HCT116 (cell line): Measurements from ENCODE around the gene SHCBP1L. TPM values are rescaled to one million over a fixed set of nuclear protein-coding genes. Genes with fewer than 3 reads are reported as not detected.

ENCODE experiments used
- ATAC-seq: fragments of 200-7000 bp; cut with Tn5 transposase; 2 replicates; pipeline ENCODE4 v1.9.1; 2020; ENCODE audit warnings: mild to moderate bottlenecking, moderate library complexity
- BruUV-seq: library from RNA; stranded (reverse); fragments of 400-500 nt; replicated peaks from 2 replicates; lab custom pipeline; 2021; lab: Mats Ljungman, UMichigan
- CTCF ChIA-PET: fragments of 300-600 bp; sonication (Branson Sonifier 250); formaldehyde crosslinking; loops from one replicate; lab custom pipeline; 2021; ENCODE audit warnings: antibody characterized with exemption; lab: Charles Lee
- POLR2A ChIA-PET: fragments of 300-600, 350-600 bp; sonication (Branson Sonifier 250); formaldehyde crosslinking; loops from one replicate; lab custom pipeline; 2021; ENCODE audit warnings: antibody characterized with exemption; lab: Charles Lee
- RAD21 ChIA-PET, 2 experiments: fragments of 300-600 bp; sonication (Branson Sonifier 250); formaldehyde crosslinking; loops; one replicate each; lab custom pipeline; 2023; ENCODE audit warnings: low total read pairs in 2 of 2; ENCODE audit not compliant: uncharacterized antibody in 2 of 2, unreplicated experiment in 2 of 2, low non-redundant PET in 1 of 2; lab: Charles Lee
- DNase-seq: peaks from one replicate; pipeline ENCODE4 v3.0.0-alpha.2; 2010; ENCODE audit warnings: low read depth, low spot score
- H2AFZ ChIP-seq: fragments of 200-600 bp; shearing (Covaris generic), sonication (generic); 2 replicates; pipeline ENCODE4 v1.6.1; 2017; ENCODE audit warnings: low read depth, mixed run types, mixed read lengths, antibody characterized with exemption, low read length; ENCODE audit not compliant: poor library complexity, severe bottlenecking
- H3K27ac ChIP-seq: 2 replicates; pipeline ENCODE4 v1.5.1; 2012; ENCODE audit warnings: low read depth, low read length
- H3K27me3 ChIP-seq: fragments of 200-600 bp; sonication (generic); 2 replicates; pipeline ENCODE4 v1.6.1; 2016; ENCODE audit warnings: mixed run types, low read length, mixed read lengths; ENCODE audit not compliant: insufficient read depth
- H3K36me3 ChIP-seq, 2 experiments: fragments of 200-500 bp in 1 of 2; fragments of 200-600 bp in 1 of 2; sonication (Bioruptor generic) in 1 of 2; sonication (generic) in 1 of 2; 2 replicates each; pipeline versions ENCODE4 v1.5.1 to v1.6.1; 2014 to 2016; ENCODE audit warnings: low read length in 2 of 2, inconsistent platforms in 1 of 2, mixed read lengths in 1 of 2, mixed run types in 1 of 2; ENCODE audit not compliant: insufficient read depth in 2 of 2, control insufficient read depth in 1 of 2
- H3K4me1 ChIP-seq, 2 experiments: fragments of 200-600 bp in 1 of 2; sonication (generic) in 1 of 2; 2 replicates each; pipeline versions ENCODE4 v1.5.1 to v1.6.1; 2012 to 2017; ENCODE audit warnings: low read length in 2 of 2, inconsistent platforms in 1 of 2, mild to moderate bottlenecking in 1 of 2, mixed read lengths in 1 of 2, mixed run types in 1 of 2, moderate library complexity in 1 of 2; ENCODE audit not compliant: insufficient read depth in 2 of 2, control insufficient read depth in 1 of 2
- H3K4me2 ChIP-seq: fragments of 200-600 bp; sonication (generic); 2 replicates; pipeline ENCODE4 v1.6.1; 2017; ENCODE audit warnings: mixed run types, low read length, mixed read lengths
- H3K4me3 ChIP-seq, 2 experiments: fragments of 200-600 bp in 1 of 2; sonication (generic) in 1 of 2; replicated peaks in 1 of 2; 2 replicates each; pipeline ENCODE4 v1.5.1; 2011 to 2016; ENCODE audit warnings: low read length in 2 of 2, control low read depth in 1 of 2, low read depth in 1 of 2, mild to moderate bottlenecking in 1 of 2, mixed read lengths in 1 of 2, mixed run types in 1 of 2
- H3K79me2 ChIP-seq: fragments of 200-600 bp; sonication (generic); 2 replicates; pipeline ENCODE4 v1.6.1; 2017; ENCODE audit warnings: mild to moderate bottlenecking, mixed run types, low read length, moderate library complexity, mixed read lengths; ENCODE audit not compliant: insufficient read depth
- H3K9ac ChIP-seq: fragments of 200-600 bp; sonication (generic); 2 replicates; pipeline ENCODE4 v1.6.1; 2016; ENCODE audit warnings: low read length, mixed read lengths
- H3K9me2 ChIP-seq: fragments of 200-600 bp; sonication (generic), shearing (Covaris generic); 2 replicates; pipeline ENCODE4 v1.6.1; 2017; ENCODE audit warnings: mixed run types, mild to moderate bottlenecking, moderate library complexity; ENCODE audit not compliant: insufficient read depth
- H3K9me3 ChIP-seq, 2 experiments: fragments of 200-500 bp in 1 of 2; fragments of 200-600 bp in 1 of 2; sonication (Bioruptor generic) in 1 of 2; sonication (generic) in 1 of 2; 2 replicates each; pipeline ENCODE4 v1.6.1; 2014 to 2017; ENCODE audit warnings: low read length in 2 of 2, mixed read lengths in 2 of 2, inconsistent platforms in 1 of 2, low read depth in 1 of 2, mild to moderate bottlenecking in 1 of 2, mixed run types in 1 of 2, moderate library complexity in 1 of 2; ENCODE audit not compliant: control insufficient read depth in 1 of 2, insufficient read depth in 1 of 2
- H4K20me1 ChIP-seq: fragments of 200-600 bp; sonication (generic), shearing (Covaris generic); 2 replicates; pipeline ENCODE4 v1.6.1; 2017; ENCODE audit warnings: mixed run types, mild to moderate bottlenecking, moderate library complexity; ENCODE audit not compliant: insufficient read depth
- EZH2phosphoT487 ChIP-seq: fragments of 200-600 bp; IDR thresholded peaks from 2 replicates; pipeline ENCODE4 v1.6.1; 2018; ENCODE audit warnings: antibody characterized with exemption, borderline replicate concordance
- JUND ChIP-seq: IDR thresholded peaks from 2 replicates; pipeline ENCODE4 v1.6.1; 2012
- SIN3A ChIP-seq: IDR thresholded peaks from 2 replicates; pipeline ENCODE4 v1.6.1; 2012; ENCODE audit warnings: low read depth
- intact Hi-C: fragments of 100-400 bp; cut with micrococcal nuclease; formaldehyde crosslinking; loops from 2 replicates; pipeline ENCODE4 v1.10.0; 2022
- total RNA-seq: library from RNA; stranded (reverse); gene quantifications from one replicate; pipeline ENCODE4 v1.2.1, GENCODE V29; 2021; ENCODE audit not compliant: unreplicated experiment
- TF ChIP-seq, protein P1 (sequence below): IDR thresholded peaks from 2 replicates; pipeline ENCODE4 v1.6.1; 2011; ENCODE audit warnings: mild to moderate bottlenecking, low read length, moderate library complexity; ENCODE audit not compliant: insufficient replicate concordance; ENCODE audit errors: extremely low read depth

Gene SHCBP1L
- total RNA-seq, 1 experiment from 2014 or later, result not detected

- TF ChIP-seq, protein P1, sequence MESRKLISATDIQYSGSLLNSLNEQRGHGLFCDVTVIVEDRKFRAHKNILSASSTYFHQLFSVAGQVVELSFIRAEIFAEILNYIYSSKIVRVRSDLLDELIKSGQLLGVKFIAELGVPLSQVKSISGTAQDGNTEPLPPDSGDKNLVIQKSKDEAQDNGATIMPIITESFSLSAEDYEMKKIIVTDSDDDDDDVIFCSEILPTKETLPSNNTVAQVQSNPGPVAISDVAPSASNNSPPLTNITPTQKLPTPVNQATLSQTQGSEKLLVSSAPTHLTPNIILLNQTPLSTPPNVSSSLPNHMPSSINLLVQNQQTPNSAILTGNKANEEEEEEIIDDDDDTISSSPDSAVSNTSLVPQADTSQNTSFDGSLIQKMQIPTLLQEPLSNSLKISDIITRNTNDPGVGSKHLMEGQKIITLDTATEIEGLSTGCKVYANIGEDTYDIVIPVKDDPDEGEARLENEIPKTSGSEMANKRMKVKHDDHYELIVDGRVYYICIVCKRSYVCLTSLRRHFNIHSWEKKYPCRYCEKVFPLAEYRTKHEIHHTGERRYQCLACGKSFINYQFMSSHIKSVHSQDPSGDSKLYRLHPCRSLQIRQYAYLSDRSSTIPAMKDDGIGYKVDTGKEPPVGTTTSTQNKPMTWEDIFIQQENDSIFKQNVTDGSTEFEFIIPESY, result no peak
- no peak for TF ChIP-seq JUND
These were observed 7.1 kb upstream of the SHCBP1L start (continued) for GRCh38 chr1:182960046-182960445.

DNA sequence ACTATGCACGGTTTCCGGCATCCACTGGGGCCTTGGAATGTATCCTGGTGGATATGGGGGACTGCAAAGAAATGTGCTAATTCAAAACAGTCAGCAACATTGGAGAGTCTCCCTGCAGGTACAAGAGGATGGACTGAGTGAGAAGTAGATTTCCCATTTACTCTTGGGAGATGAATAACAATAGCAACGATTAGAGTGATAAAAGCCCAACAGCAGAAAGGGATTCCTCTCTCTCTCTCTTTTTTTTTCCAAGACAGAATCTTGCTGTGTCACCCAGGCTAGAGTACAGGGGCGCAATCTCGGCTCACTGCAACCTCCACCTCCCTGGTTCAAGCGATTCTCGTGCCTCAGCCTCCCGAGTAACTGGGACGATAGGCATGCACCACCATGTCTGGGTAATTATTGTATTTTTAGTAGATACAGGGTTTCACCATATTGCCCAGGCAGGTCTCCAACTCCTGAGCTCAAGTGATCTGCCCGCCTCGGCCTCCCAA is 5.0 kb upstream of the SHCBP1L start:
- intact Hi-C loops, result no loop called here

More for the DNA sequence above, 5.0 kb upstream of the SHCBP1L start:
- Histone ChIP-seq H3K79me2 (no peaks in the 10 kb centered on the region), H3K4me3 (no peak overlapping the region), H3K36me3 (no peaks in the 10 kb centered on the region), H2AFZ (no peak overlapping the region), H3K9ac (no peak overlapping the region), H3K4me2 (no peak overlapping the region), H3K4me1 (peaks cover 1 to 4% of the 10 kb centered on the region in 2 experiments; a peak in 3 of 4 replicates), H3K27ac (no peak overlapping the region), H3K9me3 (no peaks in the 10 kb centered on the region), H3K9me2 (no peaks in the 10 kb centered on the region), H3K27me3 (no peaks in the 10 kb centered on the region), H4K20me1 (no peaks in the 10 kb centered on the region)
- ChIA-PET POLR2A (no interaction called here), CTCF (no interaction called here), RAD21 (no interaction called here)
- ATAC-seq (no peak), DNase-seq (no peak)
- TF ChIP-seq, protein P1, result no peak
- no peak for TF ChIP-seq SIN3A
- no peak for TF ChIP-seq EZH2phosphoT487
- BruUV-seq, result no TSS peak
